ENCODE results near the gene ATG9B. TPM values are rescaled to one million over a fixed set of nuclear protein-coding genes. Genes with fewer than 3 reads are reported as not detected.

The ATG9B gene
- total RNA-seq, 4 donors from 2014 or later = 27.0 to 195 (median 122) TPM

DNA sequence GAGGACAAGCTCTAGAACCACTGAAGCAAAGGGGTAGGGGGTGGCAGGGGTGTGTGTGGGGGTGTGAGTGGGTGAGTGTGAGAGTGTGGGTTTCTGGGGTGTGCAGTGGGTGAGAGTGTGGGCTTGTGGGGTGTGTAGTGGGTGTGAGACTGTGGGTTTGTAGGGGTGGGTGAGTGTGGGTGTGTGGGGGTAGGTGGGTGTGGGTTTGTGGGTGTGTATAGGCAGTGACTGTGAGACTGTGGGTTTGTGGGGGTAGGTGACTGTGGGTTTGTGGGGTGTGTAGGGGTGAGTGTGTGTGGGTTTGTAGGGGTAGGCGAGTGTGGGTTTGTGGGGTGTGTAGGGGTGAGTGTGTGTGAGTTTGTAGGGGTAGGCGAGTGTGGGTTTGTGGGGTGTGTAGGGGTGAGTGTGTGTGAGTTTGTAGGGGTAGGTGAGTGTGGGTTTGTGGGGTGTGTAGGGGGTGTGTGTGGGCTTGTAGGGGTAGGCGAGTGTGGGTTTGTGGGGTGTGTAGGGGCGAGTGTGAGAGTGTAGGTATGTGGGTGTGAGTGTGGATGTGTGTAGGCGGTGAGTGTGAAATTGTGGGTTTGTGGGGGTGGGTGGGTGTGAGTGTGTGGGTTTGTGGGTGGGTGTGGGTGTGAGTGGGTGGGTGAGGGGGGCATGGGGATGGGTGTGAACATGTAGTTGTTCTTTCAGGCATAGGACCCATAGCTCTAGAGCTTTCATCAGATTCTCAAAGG is 24.6 kb downstream of the ATG9B start:
- TF ChIP-seq POLR2A (IDR thresholded peaks at IDR 0.05) (no peak), EP300 (IDR thresholded peaks at IDR 0.05) (no peak), POLR2AphosphoS5 (IDR thresholded peaks at IDR 0.05) (no peak)
- TF ChIP-seq, protein P1, sequence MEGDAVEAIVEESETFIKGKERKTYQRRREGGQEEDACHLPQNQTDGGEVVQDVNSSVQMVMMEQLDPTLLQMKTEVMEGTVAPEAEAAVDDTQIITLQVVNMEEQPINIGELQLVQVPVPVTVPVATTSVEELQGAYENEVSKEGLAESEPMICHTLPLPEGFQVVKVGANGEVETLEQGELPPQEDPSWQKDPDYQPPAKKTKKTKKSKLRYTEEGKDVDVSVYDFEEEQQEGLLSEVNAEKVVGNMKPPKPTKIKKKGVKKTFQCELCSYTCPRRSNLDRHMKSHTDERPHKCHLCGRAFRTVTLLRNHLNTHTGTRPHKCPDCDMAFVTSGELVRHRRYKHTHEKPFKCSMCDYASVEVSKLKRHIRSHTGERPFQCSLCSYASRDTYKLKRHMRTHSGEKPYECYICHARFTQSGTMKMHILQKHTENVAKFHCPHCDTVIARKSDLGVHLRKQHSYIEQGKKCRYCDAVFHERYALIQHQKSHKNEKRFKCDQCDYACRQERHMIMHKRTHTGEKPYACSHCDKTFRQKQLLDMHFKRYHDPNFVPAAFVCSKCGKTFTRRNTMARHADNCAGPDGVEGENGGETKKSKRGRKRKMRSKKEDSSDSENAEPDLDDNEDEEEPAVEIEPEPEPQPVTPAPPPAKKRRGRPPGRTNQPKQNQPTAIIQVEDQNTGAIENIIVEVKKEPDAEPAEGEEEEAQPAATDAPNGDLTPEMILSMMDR (IDR thresholded peaks at IDR 0.05) = no peak
- no peak overlapping the region for H3K27ac ChIP-seq
- H3K4me3 ChIP-seq = no peak overlapping the region
- H3K27me3 ChIP-seq = peaks cover 4% of the 10 kb centered on the region
- 88% methylated on average over 5 of the region's 5 CpGs for WGBS
- H3K36me3 ChIP-seq = no peaks in the 10 kb centered on the region
- peaks cover 9% of the 10 kb centered on the region for H3K4me1 ChIP-seq
- H3K9me3 ChIP-seq = no peaks in the 10 kb centered on the region
- no peak for DNase-seq (ENCODE audit: low spot score in 2 of 2)

DNA sequence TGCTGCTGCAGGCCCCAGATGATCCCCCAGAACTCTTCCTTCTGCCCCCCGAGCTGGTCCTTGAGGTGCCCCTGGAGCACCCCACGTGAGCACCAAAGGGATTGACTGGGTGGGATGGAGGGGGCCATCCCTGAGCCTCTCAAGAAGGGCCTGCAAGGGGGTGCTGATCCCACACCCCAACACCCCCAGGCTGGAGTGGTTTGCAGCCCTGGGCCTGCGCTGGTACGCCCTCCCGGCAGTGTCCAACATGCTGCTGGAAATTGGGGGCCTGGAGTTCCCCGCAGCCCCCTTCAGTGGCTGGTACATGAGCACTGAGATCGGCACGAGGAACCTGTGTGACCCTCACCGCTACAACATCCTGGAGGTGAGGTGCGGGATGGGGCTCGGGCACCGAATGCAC is 25.3 kb downstream of the ATG9B start:
- no peak for DNase-seq (ENCODE audit: low spot score in 2 of 2)
- no peak overlapping the region for H3K4me3 ChIP-seq
- H3K4me1 ChIP-seq = peaks cover 9% of the 10 kb centered on the region
- no peaks in the 10 kb centered on the region for H3K36me3 ChIP-seq
- no peaks in the 10 kb centered on the region for H3K9me3 ChIP-seq
- peaks cover 4% of the 10 kb centered on the region for H3K27me3 ChIP-seq
- 93% methylated on average over 6 of the region's 12 CpGs for WGBS
- no peak overlapping the region for H3K27ac ChIP-seq
- TF ChIP-seq POLR2A (IDR thresholded peaks at IDR 0.05) (no peak), EP300 (IDR thresholded peaks at IDR 0.05) (no peak), POLR2AphosphoS5 (IDR thresholded peaks at IDR 0.05) (no peak)
- TF ChIP-seq, protein P1 (IDR thresholded peaks at IDR 0.05) = no peak

DNA sequence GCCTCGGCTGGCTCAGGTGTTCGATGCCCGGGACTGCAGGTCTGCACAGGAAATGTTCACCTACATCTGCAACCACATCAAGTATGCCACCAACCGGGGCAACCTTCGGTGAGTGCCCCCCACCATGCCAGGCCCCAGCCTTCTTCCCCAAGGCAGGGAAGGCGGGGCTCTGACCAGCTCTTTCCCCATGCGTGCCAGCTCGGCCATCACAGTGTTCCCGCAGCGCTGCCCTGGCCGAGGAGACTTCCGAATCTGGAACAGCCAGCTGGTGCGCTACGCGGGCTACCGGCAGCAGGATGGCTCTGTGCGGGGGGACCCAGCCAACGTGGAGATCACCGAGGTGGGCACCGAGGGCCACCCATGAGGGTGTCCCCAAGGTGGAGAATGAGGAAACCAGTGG is 26.0 kb downstream of the ATG9B start:
- Histone ChIP-seq H3K9me3 (no peaks in the 10 kb centered on the region), H3K4me3 (no peak overlapping the region), H3K4me1 (peaks cover 9% of the 10 kb centered on the region), H3K27me3 (peaks cover 4% of the 10 kb centered on the region), H3K36me3 (no peaks in the 10 kb centered on the region), H3K27ac (no peak overlapping the region)
- TF ChIP-seq POLR2AphosphoS5 (IDR thresholded peaks at IDR 0.05) (no peak), POLR2A (IDR thresholded peaks at IDR 0.05) (no peak), EP300 (IDR thresholded peaks at IDR 0.05) (no peak)
- TF ChIP-seq, protein P1 (IDR thresholded peaks at IDR 0.05) = no peak
- DNase-seq (ENCODE audit: low spot score in 2 of 2) = no peak
- 82% methylated on average over 20 of the region's 20 CpGs for WGBS

DNA sequence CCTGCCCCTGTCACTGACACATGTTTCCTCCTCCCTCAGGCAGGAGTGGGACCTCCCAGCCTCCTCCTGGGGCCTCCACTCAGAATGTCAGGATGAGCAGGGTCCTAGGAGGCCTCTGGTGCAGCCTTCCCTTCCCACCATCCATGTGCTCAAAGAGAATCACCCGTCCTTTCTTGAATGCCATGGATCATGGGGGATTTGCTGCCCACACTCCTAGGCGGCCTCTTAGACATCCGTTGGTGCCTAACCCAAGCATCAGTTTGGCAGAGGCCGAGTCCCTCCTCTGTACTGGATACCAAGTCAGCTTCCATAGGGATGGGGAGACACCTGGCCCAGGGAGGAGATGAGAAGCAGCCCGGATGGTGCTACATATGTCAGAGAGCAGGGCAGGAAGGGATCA is 26.5 kb downstream of the ATG9B start:
- WGBS = 83% methylated on average over 2 of the region's 5 CpGs
- TF ChIP-seq, protein P1 (IDR thresholded peaks at IDR 0.05) = no peak
- TF ChIP-seq POLR2A (IDR thresholded peaks at IDR 0.05) = no peak
- no peak for TF ChIP-seq POLR2AphosphoS5 (IDR thresholded peaks at IDR 0.05)
- TF ChIP-seq EP300 (IDR thresholded peaks at IDR 0.05) = no peak

DNA sequence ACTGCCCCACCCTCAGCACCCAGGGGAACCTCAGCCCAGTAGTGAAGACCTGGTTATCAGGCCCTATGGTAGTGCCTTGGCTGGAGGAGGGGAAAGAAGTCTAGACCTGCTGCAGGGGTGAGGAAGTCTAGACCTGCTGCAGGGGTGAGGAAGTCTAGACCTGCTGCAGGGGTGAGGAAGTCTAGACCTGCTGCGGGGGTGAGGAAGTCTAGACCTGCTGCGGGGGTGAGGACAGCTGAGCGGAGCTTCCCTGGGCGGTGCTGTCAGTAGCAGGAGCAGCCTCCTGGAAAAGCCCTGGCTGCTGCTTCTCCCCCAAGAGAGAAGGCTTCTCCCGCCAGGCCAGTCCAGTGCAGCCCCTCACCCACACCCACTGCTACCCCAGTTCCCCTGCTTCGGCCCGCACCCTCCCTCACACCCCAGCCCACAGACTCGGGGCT is 27.2 kb downstream of the ATG9B start:
- H3K9me3 ChIP-seq = no peaks in the 10 kb centered on the region
- H3K4me1 ChIP-seq = peaks cover 9% of the 10 kb centered on the region
- no peak overlapping the region for H3K4me3 ChIP-seq
- DNase-seq (ENCODE audit: low spot score in 2 of 2) = no peak
- 90% methylated on average over 7 of the region's 8 CpGs for WGBS
- no peak for TF ChIP-seq EP300 (IDR thresholded peaks at IDR 0.05)
- no peak for TF ChIP-seq POLR2AphosphoS5 (IDR thresholded peaks at IDR 0.05)
- TF ChIP-seq POLR2A (IDR thresholded peaks at IDR 0.05) = no peak
- TF ChIP-seq, protein P1 (IDR thresholded peaks at IDR 0.05) = no peak
- no peaks in the 10 kb centered on the region for H3K36me3 ChIP-seq
- H3K27me3 ChIP-seq = peaks cover 4% of the 10 kb centered on the region
- H3K27ac ChIP-seq = no peak overlapping the region

More for the DNA sequence above, 26.5 kb downstream of the ATG9B start:
- no peak for DNase-seq (ENCODE audit: low spot score in 2 of 2)
- Histone ChIP-seq H3K4me3 (no peak overlapping the region), H3K27ac (no peak overlapping the region), H3K9me3 (no peaks in the 10 kb centered on the region), H3K36me3 (no peaks in the 10 kb centered on the region), H3K27me3 (peaks cover 4% of the 10 kb centered on the region), H3K4me1 (peaks cover 9% of the 10 kb centered on the region)

Measured in suprapubic skin (tissue), 4 donors.